ENCODE data around the gene PYHIN1. TPM values are rescaled to one million over a fixed set of nuclear protein-coding genes. Genes with fewer than 3 reads are reported as not detected.
A peak's percentile ranks its signal among the peaks of the same experiment; 100 is the strongest.

PYHIN1 gene
- total and polyA plus RNA-seq, 4 experiments from 2014 or later: 41.9 to 93.8 (median 70.8) TPM

GRCh38 chr1:159014851-159015250 is 83.5 kb downstream of the PYHIN1 start:
- Histone ChIP-seq H3K4me3 (ENCODE audit: low read length in 2 of 2) (peak overlapping the region in 1 of 2 donors; percentile 66), H3K27me3 (ENCODE audit: insufficient read depth, low read length) (no peaks in the 10 kb centered on the region), H3K36me3 (ENCODE audit: insufficient read depth, low read length) (peaks cover 38% of the 10 kb centered on the region), H3K9me3 (ENCODE audit: control insufficient read depth in 1 of 2, low read length in 2 of 2) (no peaks in the 10 kb centered on the region), H3K27ac (ENCODE audit: low read depth, low read length) (peak overlapping the region; percentile 59), H3K4me1 (ENCODE audit: insufficient read depth, low read length) (peaks cover 62% of the 10 kb centered on the region)
- peak overlapping the region; percentile 18 to 97 (median 90) for H3K27ac Mint-ChIP-seq
- DNase-seq: no peak
- H3K9me3 Mint-ChIP-seq: peaks cover 0 to 3% (median 0%) of the 10 kb centered on the region in 8 donors
- intact Hi-C loops (cut with micrococcal nuclease): loop anchor here (2.0 to 5.0 kb wide), 3 partner anchors 14 to 62 kb away; partner anchors contain the start of gene AIM2
- peaks cover 50 to 80% (median 57%) of the 10 kb centered on the region in 4 donors for H3K4me1 Mint-ChIP-seq
- no peaks in the 10 kb centered on the region for H3K27me3 Mint-ChIP-seq
- peak overlapping the region; percentile 88 to 98 (median 94) for H3K4me3 Mint-ChIP-seq
- ChIA-PET POLR2A (ENCODE audit: partially characterized antibody) (interaction anchor here (1.0 to 5.7 kb wide), 3 partner anchors 10 to 54 kb away, joined by 4 to 42 read pairs (median 5); no protein-coding TSS in a partner anchor), CTCF (ENCODE audit: partially characterized antibody) (no interaction called here)
- H3K36me3 Mint-ChIP-seq: peaks cover 53 to 73% of the 10 kb centered on the region in 2 donors

GRCh38 chr1:159015440-159015909 is 84.1 kb downstream of the PYHIN1 start:
- H3K4me3 Mint-ChIP-seq: peak overlapping the region; percentile 71 to 95 (median 84)
- peaks cover 54 to 73% of the 10 kb centered on the region in 2 donors for H3K36me3 Mint-ChIP-seq
- H3K9me3 Mint-ChIP-seq: peaks cover 0 to 3% (median 0%) of the 10 kb centered on the region in 8 donors
- Histone ChIP-seq H3K4me1 (ENCODE audit: insufficient read depth, low read length) (peaks cover 67% of the 10 kb centered on the region), H3K27ac (ENCODE audit: low read depth, low read length) (peak overlapping the region; percentile 47), H3K4me3 (ENCODE audit: low read length in 2 of 2) (peak overlapping the region in 1 of 2 donors; percentile 26), H3K27me3 (ENCODE audit: insufficient read depth, low read length) (no peaks in the 10 kb centered on the region), H3K36me3 (ENCODE audit: insufficient read depth, low read length) (peaks cover 44% of the 10 kb centered on the region), H3K9me3 (ENCODE audit: control insufficient read depth in 1 of 2, low read length in 2 of 2) (no peaks in the 10 kb centered on the region)
- intact Hi-C loops (cut with micrococcal nuclease): loop anchor here (2.0 kb wide), 2 partner anchors 13 to 61 kb away; partner anchors contain the start of gene AIM2
- peak; percentile 53 to 89 (median 63) for DNase-seq
- no peaks in the 10 kb centered on the region for H3K27me3 Mint-ChIP-seq
- peaks cover 55 to 79% (median 63%) of the 10 kb centered on the region in 4 donors for H3K4me1 Mint-ChIP-seq
- ChIA-PET CTCF (ENCODE audit: partially characterized antibody) (interaction anchor here (0.5 kb wide), 1 partner anchor 17 kb away, joined by 3 read pairs; no protein-coding TSS in a partner anchor), POLR2A (ENCODE audit: partially characterized antibody) (interaction anchor here (0.6 to 5.7 kb wide), 10 partner anchors 9 to 85 kb away, joined by 3 to 42 read pairs (median 4); partner anchors contain the start of gene AIM2)
- H3K27ac Mint-ChIP-seq: peak overlapping the region; percentile 83 to 94 (median 91)

DNA sequence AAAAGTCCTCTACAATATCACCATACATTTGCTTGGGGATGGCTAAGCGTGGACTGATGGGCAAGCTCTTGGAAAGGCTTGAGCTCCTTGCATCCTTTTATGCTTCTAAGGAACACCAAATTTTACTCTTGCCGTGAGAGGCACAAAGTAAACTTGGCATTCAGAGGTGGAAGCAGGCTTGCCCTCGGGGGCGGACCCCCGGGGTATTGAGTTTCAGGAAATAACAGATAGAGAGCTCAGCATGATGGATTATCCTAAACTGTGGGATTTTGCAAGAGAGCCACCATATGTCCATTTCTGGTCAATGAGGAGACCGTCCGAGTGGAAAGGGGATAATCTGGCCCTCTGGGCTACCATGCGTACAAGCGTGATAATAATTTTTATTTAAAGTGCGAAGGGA is 92.4 kb downstream of the PYHIN1 start:
- H3K4me1 Mint-ChIP-seq: peaks cover 64 to 86% (median 75%) of the 10 kb centered on the region in 4 donors
- peaks cover 78 to 85% of the 10 kb centered on the region in 2 donors for H3K36me3 Mint-ChIP-seq
- peaks cover 43% of the 10 kb centered on the region for H3K36me3 ChIP-seq (ENCODE audit: insufficient read depth, low read length)

DNA sequence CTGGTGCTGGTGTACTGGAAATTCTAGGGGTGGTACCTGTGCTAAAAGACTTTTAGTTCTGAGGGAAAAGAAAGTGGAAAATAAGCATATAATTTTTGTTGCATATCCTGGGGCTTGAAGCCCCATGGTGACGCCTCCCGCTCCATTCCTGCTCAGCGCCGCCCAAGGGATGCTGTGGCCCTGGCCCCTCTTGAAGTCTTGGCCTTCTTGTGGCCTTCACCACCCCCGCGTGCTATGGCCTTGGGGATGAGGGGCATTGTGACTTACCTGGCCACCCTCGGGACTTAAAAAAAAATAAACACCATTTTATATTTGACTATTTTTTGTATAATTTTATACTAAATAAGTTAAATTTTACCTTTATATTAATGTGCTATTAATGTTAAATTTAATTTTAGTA is 93.7 kb downstream of the PYHIN1 start:
- Mint-ChIP-seq H3K4me3 (peak overlapping the region in 3 of 8 donors; percentile 26 to 61 (median 29)), H3K4me1 (peaks cover 66 to 84% (median 76%) of the 10 kb centered on the region in 4 donors)

More for the DNA sequence above, 92.4 kb downstream of the PYHIN1 start:
- Mint-ChIP-seq H3K27ac (peak overlapping the region in 2 of 7 donors; percentile 25 to 69), H3K9me3 (no peaks in the 10 kb centered on the region), H3K27me3 (no peaks in the 10 kb centered on the region), H3K4me3 (peak overlapping the region in 1 of 8 donors; percentile 29)
- H3K9me3 ChIP-seq (ENCODE audit: control insufficient read depth in 1 of 2, low read length in 2 of 2): no peaks in the 10 kb centered on the region
- ChIA-PET CTCF (ENCODE audit: partially characterized antibody) (no interaction called here), POLR2A (ENCODE audit: partially characterized antibody) (interaction anchor here (1.1 kb wide), 1 partner anchor 14 kb away, joined by 3 read pairs; the partner anchor contains the start of gene IFI16)
- H3K27me3 ChIP-seq (ENCODE audit: insufficient read depth, low read length): no peaks in the 10 kb centered on the region
- H3K27ac ChIP-seq (ENCODE audit: low read depth, low read length): no peak overlapping the region
- H3K4me3 ChIP-seq (ENCODE audit: low read length in 2 of 2): no peak overlapping the region
- peaks cover 90% of the 10 kb centered on the region for H3K4me1 ChIP-seq (ENCODE audit: insufficient read depth, low read length)
- no peak for DNase-seq
- intact Hi-C loops (cut with micrococcal nuclease): no loop called here

More for the DNA sequence above, 93.7 kb downstream of the PYHIN1 start:
- Mint-ChIP-seq H3K27me3 (no peaks in the 10 kb centered on the region), H3K9me3 (peaks cover 0 to 7% (median 0%) of the 10 kb centered on the region in 8 donors), H3K36me3 (peaks cover 84 to 86% of the 10 kb centered on the region in 2 donors), H3K27ac (peak overlapping the region in 1 of 7 donors; percentile 48)
- H3K27ac ChIP-seq (ENCODE audit: low read depth, low read length): no peak overlapping the region
- H3K27me3 ChIP-seq (ENCODE audit: insufficient read depth, low read length): no peaks in the 10 kb centered on the region
- no peak for DNase-seq
- no peak overlapping the region for H3K4me3 ChIP-seq (ENCODE audit: low read length in 2 of 2)
- no peaks in the 10 kb centered on the region for H3K9me3 ChIP-seq (ENCODE audit: control insufficient read depth in 1 of 2, low read length in 2 of 2)
- peaks cover 35% of the 10 kb centered on the region for H3K36me3 ChIP-seq (ENCODE audit: insufficient read depth, low read length)
- intact Hi-C loops (cut with micrococcal nuclease): no loop called here
- H3K4me1 ChIP-seq (ENCODE audit: insufficient read depth, low read length): peaks cover 86% of the 10 kb centered on the region
- ChIA-PET POLR2A (ENCODE audit: partially characterized antibody) (interaction anchor here (1.6 kb wide), 1 partner anchor 10 kb away, joined by 4 read pairs; no protein-coding TSS in a partner anchor), CTCF (ENCODE audit: partially characterized antibody) (no interaction called here)

Other genes with a start within 250 kb of the PYHIN1 start
- gene SPTA1, start 244.8 kb upstream of the PYHIN1 start, total RNA-seq: not detected
- not detected for gene SPTA1, start 244.8 kb upstream of the PYHIN1 start, polyA plus RNA-seq
- not detected for gene OR6K2, start 230.9 kb upstream of the PYHIN1 start, total RNA-seq
- gene OR6K2, start 230.9 kb upstream of the PYHIN1 start, polyA plus RNA-seq: not detected
- not detected for gene OR6K3, start 210.8 kb upstream of the PYHIN1 start, total RNA-seq
- gene OR6K3, start 210.8 kb upstream of the PYHIN1 start, polyA plus RNA-seq: not detected
- gene OR6K6, start 176.8 kb upstream of the PYHIN1 start, total RNA-seq: not detected
- gene OR6K6, start 176.8 kb upstream of the PYHIN1 start, polyA plus RNA-seq: not detected
- gene OR6N1, start 159.4 kb upstream of the PYHIN1 start, total RNA-seq: not detected
- not detected for gene OR6N1, start 159.4 kb upstream of the PYHIN1 start, polyA plus RNA-seq
- gene OR6N2, start 150.3 kb upstream of the PYHIN1 start, total RNA-seq: not detected
- not detected for gene OR6N2, start 150.3 kb upstream of the PYHIN1 start, polyA plus RNA-seq
- gene MNDA, start 100.2 kb upstream of the PYHIN1 start, total RNA-seq: under 1 TPM; 0.50 to 0.55 TPM
- gene MNDA, start 100.2 kb upstream of the PYHIN1 start, polyA plus RNA-seq: under 1 TPM; 0.29 to 0.57 TPM
- 100 to 1,000 TPM; 160 to 162 TPM for gene IFI16, start 78.4 kb downstream of the PYHIN1 start, total RNA-seq
- 100 to 1,000 TPM in 1 of 2 donors, 10 to 100 TPM in 1; 53.2 to 131 TPM for gene IFI16, start 78.4 kb downstream of the PYHIN1 start, polyA plus RNA-seq
- gene AIM2, start 145.2 kb downstream of the PYHIN1 start, total RNA-seq: 1 to 10 TPM; 7.8 to 8.1 TPM
- 1 to 10 TPM; 2.9 to 8.0 TPM for gene AIM2, start 145.2 kb downstream of the PYHIN1 start, polyA plus RNA-seq
- gene CADM3, start 240.1 kb downstream of the PYHIN1 start, total RNA-seq: not detected
- gene CADM3, start 240.1 kb downstream of the PYHIN1 start, polyA plus RNA-seq: not detected

Measured in CD4-positive, alpha-beta memory T cell (primary cell).